ENCODE results near the gene CHMP2A. TPM values are rescaled to one million over a fixed set of nuclear protein-coding genes. Genes with fewer than 3 reads are reported as not detected.

CHMP2A gene
- total and polyA plus RNA-seq, 2 of the 13 experiments (the other 11 are each of a cell fraction or from before 2014, with no cell fraction given): 49.7 to 55.0 TPM

- BruUV-seq (replicated peaks): no TSS peak
These were observed 25.5 kb downstream of the CHMP2A start for GRCh38 chr19:58529405-58529804.

GRCh38 chr19:58522709-58523108 lies 32.2 kb downstream of the CHMP2A start:
- Histone ChIP-seq H3K27me3 (ENCODE audit: control insufficient read depth in 1 of 2, insufficient read depth in 2 of 2, low read length in 2 of 2) (peaks cover 0 to 1% of the 10 kb centered on the region in 2 experiments; a peak in 1 of 5 replicates), H3K4me2 (ENCODE audit: low read depth, low read length) (no peak overlapping the region), H2AFZ (ENCODE audit: low read length) (no peak overlapping the region), H4K20me1 (ENCODE audit: insufficient read depth, low read length) (no peaks in the 10 kb centered on the region), H3K9me3 (ENCODE audit: low read length) (no peaks in the 10 kb centered on the region), H3K9ac (ENCODE audit: insufficient read depth, low read depth, low read length) (no peak overlapping the region), H3K27ac (ENCODE audit: extremely low read length, insufficient read depth, low read length) (no peak overlapping the region), H3K4me3 (replicated peaks in 1 of 3; ENCODE audit: insufficient read depth in 1 of 3, low read depth in 2 of 3, low read length in 3 of 3) (no peak overlapping the region), H3K36me3 (replicated peaks in 1 of 2; ENCODE audit: control insufficient read depth in 1 of 2, insufficient read depth in 2 of 2, low read length in 2 of 2) (no peaks in the 10 kb centered on the region), H3K79me2 (ENCODE audit: insufficient read depth, low read length) (peaks cover 12% of the 10 kb centered on the region), H3K4me1 (ENCODE audit: insufficient read depth, low read length) (peaks cover 15% of the 10 kb centered on the region)
- 31% methylated on average over 3 of the region's 3 CpGs for WGBS (ENCODE audit: low lambda C conversion rate)
- DNase-seq (ENCODE audit: low spot score) (no peak), ATAC-seq (no peak), FAIRE-seq (no peak)
- intact Hi-C loops (cut with micrococcal nuclease; ENCODE audit: unreplicated experiment) (no loop called here), in situ Hi-C loops (cut with HindIII; ENCODE audit: extremely low pct_ligation_motif_present, low pct_unique_long_range_greater_than_20kb) (no loop called here)
- no TSS peak for BruUV-seq (replicated peaks)
- TF ChIP-seq ZNF7 (CRISPR knock-in tag; IDR thresholded peaks at IDR 0.05): peak; percentile 74
- TF ChIP-seq PHF8 (CRISPR knock-in tag; IDR thresholded peaks at IDR 0.05): no peak
- ChIA-PET POLR2A (interaction anchor here (1.0 to 4.1 kb wide), 2 partner anchors 12 to 37 kb away, joined by 3 to 21 read pairs; partner anchors contain the start of gene SLC27A5), CTCF (ENCODE audit: low intra/inter-chr PET ratio, low total read pairs) (no interaction called here)

More at GRCh38 chr19:58529405-58529804, 25.5 kb downstream of the CHMP2A start:
- Histone ChIP-seq H3K4me2 (ENCODE audit: low read depth, low read length) (no peak overlapping the region), H3K79me2 (ENCODE audit: insufficient read depth, low read length) (no peaks in the 10 kb centered on the region), H3K4me3 (replicated peaks in 1 of 3; ENCODE audit: insufficient read depth in 1 of 3, low read depth in 2 of 3, low read length in 3 of 3) (no peak overlapping the region), H3K9me3 (ENCODE audit: low read length) (no peaks in the 10 kb centered on the region), H3K9ac (ENCODE audit: insufficient read depth, low read depth, low read length) (no peak overlapping the region), H4K20me1 (ENCODE audit: insufficient read depth, low read length) (no peaks in the 10 kb centered on the region), H3K27me3 (ENCODE audit: control insufficient read depth in 1 of 2, insufficient read depth in 2 of 2, low read length in 2 of 2) (peaks cover 0 to 1% of the 10 kb centered on the region in 2 experiments; a peak in 1 of 5 replicates), H3K27ac (ENCODE audit: extremely low read length, insufficient read depth, low read length) (no peak overlapping the region), H3K4me1 (ENCODE audit: insufficient read depth, low read length) (peaks cover 10% of the 10 kb centered on the region; the same call in 1 of the 2 replicates), H3K36me3 (replicated peaks in 1 of 2; ENCODE audit: control insufficient read depth in 1 of 2, insufficient read depth in 2 of 2, low read length in 2 of 2) (no peaks in the 10 kb centered on the region), H2AFZ (ENCODE audit: low read length) (no peak overlapping the region)
- ATAC-seq (no peak), DNase-seq (ENCODE audit: low spot score) (no peak), FAIRE-seq (no peak)
- ChIA-PET CTCF (ENCODE audit: low intra/inter-chr PET ratio, low total read pairs) (no interaction called here), POLR2A (interaction anchor here (0.8 kb wide), 1 partner anchor 14 kb away, joined by 3 read pairs; the partner anchor contains the start of gene TRIM28)
- WGBS (ENCODE audit: low lambda C conversion rate): 8% methylated on average over 2 of the region's 3 CpGs
- intact Hi-C loops (cut with micrococcal nuclease; ENCODE audit: unreplicated experiment) (no loop called here), in situ Hi-C loops (cut with HindIII; ENCODE audit: extremely low pct_ligation_motif_present, low pct_unique_long_range_greater_than_20kb) (no loop called here)
- TF ChIP-seq ZNF350 (CRISPR knock-in tag; IDR thresholded peaks at IDR 0.05; ENCODE audit: borderline replicate concordance, low read depth) (no peak), MAFF (IDR thresholded peaks at IDR 0.05; ENCODE audit: low read depth, low read length) (0 out of 2 replicates have a peak, but pooled peaks have one; percentile 25), MAFK (conservative IDR thresholded peaks at IDR 0.05 in 1 of 2, IDR thresholded peaks at IDR 0.05 in 1 of 2; ENCODE audit: low read length in 2 of 2) (peak; percentile 40 to 72; a peak in 2 of 4 replicates), ZSCAN5A (CRISPR knock-in tag; IDR thresholded peaks at IDR 0.05; ENCODE audit: borderline replicate concordance) (no peak)
